ENCODE measurements around the gene NIPAL3. TPM values are rescaled to one million over a fixed set of nuclear protein-coding genes. Genes with fewer than 3 reads are reported as not detected.

The NIPAL3 gene
- total and polyA plus RNA-seq, 2 donors (not counting 3 experiments of a cell fraction or from before 2014, with no cell fraction given) = 15.5 to 16.0 TPM

GRCh38 chr1:24501371-24502064 is 85.9 kb downstream of the NIPAL3 start:
- H3K79me2 ChIP-seq (ENCODE audit: control insufficient read depth, insufficient read depth, low read length) = no peaks in the 10 kb centered on the region
- H4K20me1 ChIP-seq (replicated peaks; ENCODE audit: control insufficient read depth, extremely low read depth, insufficient read depth, low read length) = no peaks in the 10 kb centered on the region
- H3K9me3 ChIP-seq (replicated peaks; ENCODE audit: control insufficient read depth, insufficient read depth, low read length) = no peaks in the 10 kb centered on the region
- peaks cover 11 to 17% of the 10 kb centered on the region in 2 experiments for H3K27me3 ChIP-seq (ENCODE audit: control insufficient read depth in 2 of 2, insufficient read depth in 2 of 2, low read length in 2 of 2)
- H3K9ac ChIP-seq (replicated peaks; ENCODE audit: extremely low read depth, insufficient read depth, low read length) = no peak overlapping the region
- dilution Hi-C loops (cut with MboI; ENCODE audit: extremely low pct_ligation_motif_present, low sequenced_read_pairs) (no loop called here), intact Hi-C loops (cut with micrococcal nuclease) (loop anchor here (5.0 kb wide), 1 partner anchor 84 kb away; the partner anchor contains the start of gene NIPAL3)
- no peak for TF ChIP-seq GATA2 (IDR thresholded peaks at IDR 0.05; ENCODE audit: insufficient read depth, insufficient read length, low read depth, low read length)
- TF ChIP-seq, protein P1, sequence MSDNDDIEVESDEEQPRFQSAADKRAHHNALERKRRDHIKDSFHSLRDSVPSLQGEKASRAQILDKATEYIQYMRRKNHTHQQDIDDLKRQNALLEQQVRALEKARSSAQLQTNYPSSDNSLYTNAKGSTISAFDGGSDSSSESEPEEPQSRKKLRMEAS (IDR thresholded peaks at IDR 0.05; ENCODE audit: insufficient read depth, insufficient read length) = no peak
- no peak for TF ChIP-seq POLR2AphosphoS5 (IDR thresholded peaks at IDR 0.05; ENCODE audit: insufficient read depth, low read depth, low read length)
- TF ChIP-seq FOS (IDR thresholded peaks at IDR 0.05; ENCODE audit: borderline replicate concordance, insufficient read depth, low read length) = no peak
- no peak for TF ChIP-seq EZH2 (IDR thresholded peaks at IDR 0.05; ENCODE audit: borderline replicate concordance, low read depth, low read length, severe bottlenecking)
- TF ChIP-seq, protein P2, sequence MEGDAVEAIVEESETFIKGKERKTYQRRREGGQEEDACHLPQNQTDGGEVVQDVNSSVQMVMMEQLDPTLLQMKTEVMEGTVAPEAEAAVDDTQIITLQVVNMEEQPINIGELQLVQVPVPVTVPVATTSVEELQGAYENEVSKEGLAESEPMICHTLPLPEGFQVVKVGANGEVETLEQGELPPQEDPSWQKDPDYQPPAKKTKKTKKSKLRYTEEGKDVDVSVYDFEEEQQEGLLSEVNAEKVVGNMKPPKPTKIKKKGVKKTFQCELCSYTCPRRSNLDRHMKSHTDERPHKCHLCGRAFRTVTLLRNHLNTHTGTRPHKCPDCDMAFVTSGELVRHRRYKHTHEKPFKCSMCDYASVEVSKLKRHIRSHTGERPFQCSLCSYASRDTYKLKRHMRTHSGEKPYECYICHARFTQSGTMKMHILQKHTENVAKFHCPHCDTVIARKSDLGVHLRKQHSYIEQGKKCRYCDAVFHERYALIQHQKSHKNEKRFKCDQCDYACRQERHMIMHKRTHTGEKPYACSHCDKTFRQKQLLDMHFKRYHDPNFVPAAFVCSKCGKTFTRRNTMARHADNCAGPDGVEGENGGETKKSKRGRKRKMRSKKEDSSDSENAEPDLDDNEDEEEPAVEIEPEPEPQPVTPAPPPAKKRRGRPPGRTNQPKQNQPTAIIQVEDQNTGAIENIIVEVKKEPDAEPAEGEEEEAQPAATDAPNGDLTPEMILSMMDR (IDR thresholded peaks at IDR 0.05; ENCODE audit: extremely low read depth in 1 of 2, insufficient read depth in 1 of 2, low read depth in 1 of 2, low read length in 2 of 2) = no peak
- TF ChIP-seq JUN (IDR thresholded peaks at IDR 0.05; ENCODE audit: borderline replicate concordance, insufficient read depth, insufficient read length, low read depth) = no peak
- TF ChIP-seq MYC (IDR thresholded peaks at IDR 0.05; ENCODE audit: low read depth, low read length) = no peak
- no peak for TF ChIP-seq POLR2A (IDR thresholded peaks at IDR 0.05; ENCODE audit: low read depth, low read length)
- H3K9me1 ChIP-seq (replicated peaks; ENCODE audit: control insufficient read depth, extremely low read depth, insufficient read depth, low read length) = no peaks in the 10 kb centered on the region
- DNase-seq (ENCODE audit: low read depth, low spot score) = no peak
- BruUV-seq (replicated peaks) = no TSS peak
- H3K36me3 ChIP-seq (ENCODE audit: control insufficient read depth in 2 of 2, extremely low read depth in 1 of 2, insufficient read depth in 2 of 2, low read length in 2 of 2) = no peaks in the 10 kb centered on the region
- H3K4me2 ChIP-seq (ENCODE audit: insufficient read depth, low read length) = peak overlapping the region; percentile 67
- peak overlapping the region; percentile 58 for H2AFZ ChIP-seq (ENCODE audit: low read depth, low read length)
- FAIRE-seq = no peak
- H3K4me3 ChIP-seq (replicated peaks in 1 of 3; ENCODE audit: insufficient read depth in 1 of 3, low read depth in 1 of 3, low read length in 3 of 3) = peak overlapping the region in 1 of 3 experiments; percentile 72
- no peak overlapping the region for H3K27ac ChIP-seq (ENCODE audit: insufficient read depth, low read depth, low read length)
- POLR2A ChIA-PET = no interaction called here
- CTCF ChIA-PET = interaction anchor here (1.5 kb wide), 1 partner anchor 303 kb away, joined by 4 read pairs; no protein-coding TSS in a partner anchor
- peaks cover 5% of the 10 kb centered on the region for H3K4me1 ChIP-seq (ENCODE audit: control insufficient read depth, extremely low read depth, insufficient read depth, low read length)
